CD14-positive monocyte (primary cell): ENCODE results near the gene CD177. TPM values are rescaled to one million over a fixed set of nuclear protein-coding genes. Genes with fewer than 3 reads are reported as not detected.

ENCODE experiments used
- DNase-seq, 3 donors: peaks; one replicate each; pipeline ENCODE4 v3.0.0-alpha.2; 2011 to 2022
- H2AFZ ChIP-seq: 2 replicates; pipeline ENCODE4 v1.6.0; 2012; ENCODE audit warnings: mild to moderate bottlenecking, low read depth, low read length, inconsistent platforms; ENCODE audit not compliant: insufficient read depth, poor library complexity, severe bottlenecking
- H3K27ac ChIP-seq, 2 donors: 1 replicate in 1 of 2; 2 replicates in 1 of 2; pipeline ENCODE4 v1.5.1; 2012 to 2013; ENCODE audit warnings: low read length in 2 of 2, control low read depth in 1 of 2, inconsistent platforms in 1 of 2, low read depth in 1 of 2, mild to moderate bottlenecking in 1 of 2
- H3K27me3 ChIP-seq, 2 donors: one replicate each; pipeline versions ENCODE4 v1.6.0 to v1.6.1; 2011 to 2013; ENCODE audit warnings: low read length in 2 of 2; ENCODE audit not compliant: control insufficient read depth in 2 of 2, insufficient read depth in 2 of 2
- H3K36me3 ChIP-seq, 2 donors: replicated peaks in 1 of 2; 1 replicate in 1 of 2; 2 replicates in 1 of 2; pipeline versions ENCODE4 v1.5.1 to v1.6.1; 2012 to 2013; ENCODE audit warnings: low read length in 2 of 2, control low read depth in 1 of 2, inconsistent platforms in 1 of 2, mild to moderate bottlenecking in 1 of 2; ENCODE audit not compliant: insufficient read depth in 2 of 2, control insufficient read depth in 1 of 2
- H3K4me1 ChIP-seq, 2 donors: 1 replicate in 1 of 2; 2 replicates in 1 of 2; pipeline versions ENCODE4 v1.5.1 to v1.6.1; 2012 to 2013; ENCODE audit warnings: low read length in 2 of 2, control low read depth in 1 of 2, inconsistent platforms in 1 of 2, mild to moderate bottlenecking in 1 of 2, moderate library complexity in 1 of 2; ENCODE audit not compliant: insufficient read depth in 2 of 2, control insufficient read depth in 1 of 2
- H3K4me2 ChIP-seq: replicated peaks from 2 replicates; pipeline ENCODE3; 2012; ENCODE audit warnings: low read length, moderate library complexity, mild to moderate bottlenecking; ENCODE audit not compliant: poor library complexity, severe bottlenecking; ENCODE audit errors: extremely low read depth
- H3K4me3 ChIP-seq, 3 experiments: fragments of 200-600 bp in 1 of 3; sonication (generic) in 1 of 3; replicated peaks in 1 of 3; 1 replicate in 2 of 3; 2 replicates in 1 of 3; pipeline ENCODE4 v1.5.1; 2011 to 2013; ENCODE audit warnings: low read length in 3 of 3, mild to moderate bottlenecking in 3 of 3, control low read depth in 2 of 3, low read depth in 2 of 3, inconsistent platforms in 1 of 3, moderate library complexity in 1 of 3
- H3K79me2 ChIP-seq: 2 replicates; pipeline ENCODE4 v1.6.0; 2012; ENCODE audit warnings: mild to moderate bottlenecking, control low read depth, inconsistent platforms, low read length, moderate library complexity; ENCODE audit not compliant: insufficient read depth
- H3K9ac ChIP-seq: 2 replicates; pipeline ENCODE4 v1.6.0; 2017; ENCODE audit warnings: low read length, mild to moderate bottlenecking; ENCODE audit not compliant: insufficient read depth, poor library complexity, severe bottlenecking
- H3K9me3 ChIP-seq, 2 donors: replicated peaks in 1 of 2; 1 replicate in 1 of 2; 2 replicates in 1 of 2; pipeline versions ENCODE4 v1.5.1 to v1.6.1; 2012 to 2013; ENCODE audit warnings: low read length in 2 of 2, control low read depth in 1 of 2; ENCODE audit not compliant: control insufficient read depth in 1 of 2, insufficient read depth in 1 of 2
- H4K20me1 ChIP-seq: 2 replicates; pipeline ENCODE4 v1.6.0; 2012; ENCODE audit warnings: mild to moderate bottlenecking, low read length, control low read depth, moderate library complexity; ENCODE audit not compliant: insufficient read depth
- H3K27ac Mint-ChIP-seq, 7 donors: one replicate each; pipeline ENCODE4 v1.8.0; 2020; ENCODE audit warnings: mild to moderate bottlenecking in 7 of 7, mixed read lengths in 7 of 7, moderate library complexity in 6 of 7, inconsistent platforms in 2 of 7
- H3K27me3 Mint-ChIP-seq, 3 donors: one replicate each; pipeline ENCODE4 v1.8.0; 2021 to 2022; ENCODE audit warnings: low read depth in 3 of 3, mild to moderate bottlenecking in 3 of 3, mixed read lengths in 3 of 3, moderate library complexity in 3 of 3, inconsistent platforms in 1 of 3
- H3K36me3 Mint-ChIP-seq, 2 donors: one replicate each; pipeline ENCODE4 v1.8.0; 2020; ENCODE audit warnings: mixed read lengths in 2 of 2, inconsistent platforms in 1 of 2, mild to moderate bottlenecking in 1 of 2
- H3K4me1 Mint-ChIP-seq: one replicate; pipeline ENCODE4 v1.8.0; 2020; ENCODE audit warnings: mild to moderate bottlenecking, mixed read lengths
- H3K4me3 Mint-ChIP-seq, 2 donors: one replicate each; pipeline ENCODE4 v1.8.0; 2020; ENCODE audit warnings: mild to moderate bottlenecking in 2 of 2, mixed read lengths in 2 of 2, moderate library complexity in 1 of 2
- H3K9me3 Mint-ChIP-seq, 7 donors: one replicate each; pipeline ENCODE4 v1.8.0; 2020 to 2022; ENCODE audit warnings: mixed read lengths in 7 of 7, mild to moderate bottlenecking in 6 of 7, moderate library complexity in 6 of 7, inconsistent platforms in 2 of 7
- CTCF ChIP-seq: fragments of 200-600 bp; IDR thresholded peaks from one replicate; pipeline ENCODE4 v1.8.0; 2022; ENCODE audit warnings: antibody characterized with exemption, mild to moderate bottlenecking
- WGBS: methylation state at CpG from one replicate; pipeline ENCODE4 v1.1.5; 2013; ENCODE audit warnings: missing lambda C conversion rate; ENCODE audit not compliant: insufficient coverage; 5-methylcytosine and 5-hydroxymethylcytosine counted together
- intact Hi-C, 2 donors: fragments of 100-400 bp; cut with micrococcal nuclease; formaldehyde crosslinking; loops; one replicate each; pipeline versions ENCODE4 v1.15.0 to v1.15.1; 2023
- polyA plus RNA-seq, 3 donors: library from polyadenylated mRNA; depleted of rRNA in 1 of 3; unstranded in 2 of 3; stranded (reverse) in 1 of 3; fragments of 300-500 nt in 2 of 3; fragments of >200 nt in 1 of 3; fragmentation: Illumina TruSeq in 2 of 3; gene quantifications; 1 replicate in 2 of 3; 2 replicates in 1 of 3; pipeline ENCODE4 v1.2.3, GENCODE V29; 2012 to 2021

Gene CD177
- polyA plus RNA-seq, 3 donors, result not detected

DNA sequence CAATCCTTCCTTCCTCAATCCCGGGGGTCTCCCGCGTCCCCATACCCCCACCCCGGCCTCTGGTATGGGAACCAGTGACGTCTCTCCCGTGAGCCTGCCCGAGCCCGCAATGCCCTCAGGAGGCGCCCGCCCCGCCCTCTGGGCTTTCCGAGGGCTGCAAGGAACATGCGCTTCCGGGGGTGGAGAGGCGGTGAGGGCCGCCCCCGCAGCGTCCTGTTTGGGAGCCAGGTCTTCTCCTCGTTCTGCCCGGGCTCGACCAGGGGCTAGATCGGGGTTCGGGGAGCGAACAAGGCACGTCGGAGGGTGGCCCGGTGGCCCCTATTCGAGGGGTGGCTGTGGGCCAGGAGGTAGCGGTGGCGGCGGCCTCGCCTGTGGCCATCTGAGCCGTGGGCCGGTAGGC, 54.6 kb downstream of the CD177 start:
- Histone ChIP-seq H4K20me1 (no peaks in the 10 kb centered on the region), H3K79me2 (no peaks in the 10 kb centered on the region), H3K36me3 (no peaks in the 10 kb centered on the region), H3K27me3 (no peaks in the 10 kb centered on the region), H3K4me3 (no peak overlapping the region), H3K9me3 (peaks cover 0 to 5% of the 10 kb centered on the region in 2 donors), H2AFZ (no peak overlapping the region), H3K4me2 (no peak overlapping the region), H3K4me1 (peaks cover 11 to 15% of the 10 kb centered on the region in 2 donors), H3K27ac (no peak overlapping the region), H3K9ac (no peak overlapping the region)
- Mint-ChIP-seq H3K4me3 (no peak overlapping the region), H3K27ac (no peak overlapping the region), H3K36me3 (no peaks in the 10 kb centered on the region), H3K4me1 (peaks cover 10% of the 10 kb centered on the region), H3K27me3 (peaks cover 3 to 5% (median 5%) of the 10 kb centered on the region in 3 donors), H3K9me3 (peaks cover 3 to 14% (median 8%) of the 10 kb centered on the region in 7 donors)
- TF ChIP-seq CTCF, result no peak
- no peak for DNase-seq
- WGBS, result 89% methylated on average over 27 of the region's 34 CpGs
- intact Hi-C loops, result no loop called here

DNA sequence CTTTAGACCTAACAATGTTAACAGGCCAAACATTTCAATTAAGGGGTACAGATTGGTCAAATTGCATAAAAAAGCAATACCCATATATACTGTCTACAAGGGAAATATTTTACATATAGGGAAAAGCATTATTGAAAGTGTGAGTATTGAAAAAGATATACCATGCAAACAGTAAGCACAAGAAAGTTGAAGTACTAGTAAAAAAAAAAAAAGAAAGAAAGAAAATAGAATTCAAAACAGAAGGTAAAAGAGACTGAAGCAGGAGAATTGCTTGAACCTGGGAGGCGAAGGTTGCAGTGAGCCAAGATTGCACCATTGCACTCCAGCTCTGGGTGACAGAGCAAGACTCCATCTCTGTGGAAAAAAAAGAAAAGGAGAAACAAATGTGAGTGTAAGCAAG, 55.9 kb downstream of the CD177 start:
- no peak for DNase-seq
- no peaks in the 10 kb centered on the region for H4K20me1 ChIP-seq
- no peaks in the 10 kb centered on the region for H3K27me3 ChIP-seq
- peaks cover 4 to 16% of the 10 kb centered on the region in 2 donors for H3K9me3 ChIP-seq
- H3K4me1 ChIP-seq, result peaks cover 11 to 15% of the 10 kb centered on the region in 2 donors
- no peak overlapping the region for H2AFZ ChIP-seq
- Mint-ChIP-seq H3K4me3 (no peak overlapping the region), H3K27me3 (peaks cover 4 to 5% (median 4%) of the 10 kb centered on the region in 3 donors), H3K36me3 (no peaks in the 10 kb centered on the region), H3K9me3 (peaks cover 11 to 25% (median 20%) of the 10 kb centered on the region in 7 donors), H3K27ac (no peak overlapping the region), H3K4me1 (peaks cover 10% of the 10 kb centered on the region)
- no peak overlapping the region for H3K27ac ChIP-seq
- no peaks in the 10 kb centered on the region for H3K36me3 ChIP-seq
- H3K4me3 ChIP-seq, result no peak overlapping the region
- no peak overlapping the region for H3K9ac ChIP-seq
- TF ChIP-seq CTCF, result no peak
- H3K4me2 ChIP-seq, result no peak overlapping the region
- no peaks in the 10 kb centered on the region for H3K79me2 ChIP-seq
- 73% methylated on average over 1 of the region's 1 CpG for WGBS
- intact Hi-C loops, result no loop called here
